ENCODE data around the gene BTG4.

GRCh38 chr11:111510311-111510710 is 1.9 kb downstream of the BTG4 start:
- TF ChIP-seq, protein P1, sequence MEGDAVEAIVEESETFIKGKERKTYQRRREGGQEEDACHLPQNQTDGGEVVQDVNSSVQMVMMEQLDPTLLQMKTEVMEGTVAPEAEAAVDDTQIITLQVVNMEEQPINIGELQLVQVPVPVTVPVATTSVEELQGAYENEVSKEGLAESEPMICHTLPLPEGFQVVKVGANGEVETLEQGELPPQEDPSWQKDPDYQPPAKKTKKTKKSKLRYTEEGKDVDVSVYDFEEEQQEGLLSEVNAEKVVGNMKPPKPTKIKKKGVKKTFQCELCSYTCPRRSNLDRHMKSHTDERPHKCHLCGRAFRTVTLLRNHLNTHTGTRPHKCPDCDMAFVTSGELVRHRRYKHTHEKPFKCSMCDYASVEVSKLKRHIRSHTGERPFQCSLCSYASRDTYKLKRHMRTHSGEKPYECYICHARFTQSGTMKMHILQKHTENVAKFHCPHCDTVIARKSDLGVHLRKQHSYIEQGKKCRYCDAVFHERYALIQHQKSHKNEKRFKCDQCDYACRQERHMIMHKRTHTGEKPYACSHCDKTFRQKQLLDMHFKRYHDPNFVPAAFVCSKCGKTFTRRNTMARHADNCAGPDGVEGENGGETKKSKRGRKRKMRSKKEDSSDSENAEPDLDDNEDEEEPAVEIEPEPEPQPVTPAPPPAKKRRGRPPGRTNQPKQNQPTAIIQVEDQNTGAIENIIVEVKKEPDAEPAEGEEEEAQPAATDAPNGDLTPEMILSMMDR (IDR thresholded peaks at IDR 0.05), result no peak
- TF ChIP-seq POLR2AphosphoS5 (IDR thresholded peaks at IDR 0.05) (no peak), POLR2A (IDR thresholded peaks at IDR 0.05) (no peak), EP300 (IDR thresholded peaks at IDR 0.05) (no peak)

All from gastroesophageal sphincter (tissue), 3 donors.